Thyroid gland (tissue), 4 donors: ENCODE data around the gene VCY1B.

ENCODE experiments used
- CTCF ChIP-seq, 6 experiments: fragments of 200-600 bp in 3 of 6; fragments of 450-650 bp in 3 of 6; sonication (generic) in 3 of 6; IDR thresholded peaks; one replicate each; pipeline ENCODE4 v1.5.1; 2016 to 2019; ENCODE audit warnings: antibody characterized with exemption in 6 of 6, mild to moderate bottlenecking in 2 of 6, inconsistent platforms in 1 of 6, moderate library complexity in 1 of 6
- POLR2A ChIP-seq, 2 donors: fragments of 450-650 bp; IDR thresholded peaks; one replicate each; pipeline ENCODE4 v1.6.1; 2017; ENCODE audit warnings: antibody characterized with exemption in 2 of 2, mild to moderate bottlenecking in 2 of 2, moderate library complexity in 1 of 2

GRCh38 chrY:14085877-14086276 is 29.9 kb downstream of the VCY1B start:
- no peak for TF ChIP-seq CTCF (IDR thresholded peaks at IDR 0.05)
- no peak for TF ChIP-seq POLR2A (IDR thresholded peaks at IDR 0.05)
